ENCODE data around the gene INSIG2.

GRCh38 chr2:118088051-118089024, at the start of gene INSIG2:
- TF ChIP-seq CTCF (optimal IDR thresholded peaks at IDR 0.05 in 1 of 3, IDR thresholded peaks at IDR 0.05 in 1 of 3, conservative IDR thresholded peaks at IDR 0.05 in 1 of 3; ENCODE audit: extremely low read depth in 1 of 3, insufficient read depth in 2 of 3, low read length in 3 of 3) (peak in 1 of 3 experiments; percentile 35), EZH2 (IDR thresholded peaks at IDR 0.05; ENCODE audit: low read length) (no peak)
